Muscle layer of duodenum (tissue), 2 donors: ENCODE results near the gene PLXNB2.
A peak's percentile ranks its signal among the peaks of the same experiment; 100 is the strongest.

Experiments used
- H3K27ac ChIP-seq: one replicate; pipeline ENCODE4 v1.7.0; 2013; ENCODE audit warnings: mild to moderate bottlenecking, low read length
- H3K27me3 ChIP-seq: one replicate; pipeline ENCODE4 v1.7.0; 2013; ENCODE audit warnings: low read depth, mild to moderate bottlenecking, control low read depth, low read length
- H3K36me3 ChIP-seq, 2 donors: one replicate each; pipeline ENCODE4 v1.7.0; 2013; ENCODE audit warnings: low read length in 2 of 2, control low read depth in 1 of 2, mild to moderate bottlenecking in 1 of 2; ENCODE audit not compliant: insufficient read depth in 2 of 2, control insufficient read depth in 1 of 2
- H3K4me1 ChIP-seq, 2 donors: one replicate each; pipeline ENCODE4 v1.7.0; 2013; ENCODE audit warnings: low read length in 2 of 2, mild to moderate bottlenecking in 2 of 2, control low read depth in 1 of 2, moderate library complexity in 1 of 2; ENCODE audit not compliant: insufficient read depth in 2 of 2, control insufficient read depth in 1 of 2
- H3K4me3 ChIP-seq, 2 donors: one replicate each; pipeline ENCODE4 v1.7.0; 2013; ENCODE audit warnings: low read length in 2 of 2, low read depth in 1 of 2, mild to moderate bottlenecking in 1 of 2
- H3K9me3 ChIP-seq, 2 donors: one replicate each; pipeline ENCODE4 v1.7.0; 2013; ENCODE audit warnings: low read length in 2 of 2, control low read depth in 1 of 2, mild to moderate bottlenecking in 1 of 2; ENCODE audit not compliant: control insufficient read depth in 1 of 2
- donor health status: healthy.

Gene PLXNB2

DNA sequence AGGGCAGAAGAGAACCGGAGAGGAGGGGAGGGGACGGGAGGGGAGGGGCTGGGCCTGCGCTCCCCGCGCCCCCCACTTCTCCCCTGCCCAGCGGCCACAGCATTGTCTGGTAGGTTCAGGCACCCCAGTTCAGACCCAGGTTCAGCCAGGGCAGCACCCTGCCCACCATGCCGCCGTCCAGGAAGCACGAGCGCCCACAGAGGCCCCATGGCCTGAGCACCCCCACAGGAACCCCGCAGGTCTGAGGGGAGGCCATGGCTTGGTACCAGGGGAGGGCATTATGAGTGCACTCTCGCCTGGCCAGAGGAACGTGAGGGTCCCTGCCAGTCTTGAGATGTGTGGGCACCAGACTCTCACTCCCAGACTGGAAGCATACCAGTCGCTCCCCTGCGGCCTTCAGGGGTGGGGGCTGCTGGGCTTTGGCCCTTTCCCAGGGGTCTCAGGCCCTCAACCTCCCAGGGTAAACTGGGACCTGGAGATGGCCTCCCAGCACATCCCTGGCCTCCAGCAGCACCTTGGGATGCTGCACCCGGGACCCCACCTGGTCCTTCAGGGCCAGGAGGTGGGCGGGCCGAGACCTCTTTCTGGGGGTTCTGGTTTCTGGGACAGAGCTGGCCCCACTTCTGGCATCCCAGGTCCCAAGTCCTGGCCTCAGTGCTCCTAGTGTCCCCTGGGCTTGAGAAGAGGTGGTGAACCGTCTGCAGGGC, 597 bp upstream of the PLXNB2 start:
- peak overlapping the region in 1 of 2 donors; percentile 7 for H3K4me3 ChIP-seq
- H3K27me3 ChIP-seq = no peaks in the 10 kb centered on the region
- peaks cover 24 to 46% of the 10 kb centered on the region in 2 donors for H3K4me1 ChIP-seq
- H3K27ac ChIP-seq = peak overlapping the region; percentile 16
- no peaks in the 10 kb centered on the region for H3K9me3 ChIP-seq
- H3K36me3 ChIP-seq = no peaks in the 10 kb centered on the region

DNA sequence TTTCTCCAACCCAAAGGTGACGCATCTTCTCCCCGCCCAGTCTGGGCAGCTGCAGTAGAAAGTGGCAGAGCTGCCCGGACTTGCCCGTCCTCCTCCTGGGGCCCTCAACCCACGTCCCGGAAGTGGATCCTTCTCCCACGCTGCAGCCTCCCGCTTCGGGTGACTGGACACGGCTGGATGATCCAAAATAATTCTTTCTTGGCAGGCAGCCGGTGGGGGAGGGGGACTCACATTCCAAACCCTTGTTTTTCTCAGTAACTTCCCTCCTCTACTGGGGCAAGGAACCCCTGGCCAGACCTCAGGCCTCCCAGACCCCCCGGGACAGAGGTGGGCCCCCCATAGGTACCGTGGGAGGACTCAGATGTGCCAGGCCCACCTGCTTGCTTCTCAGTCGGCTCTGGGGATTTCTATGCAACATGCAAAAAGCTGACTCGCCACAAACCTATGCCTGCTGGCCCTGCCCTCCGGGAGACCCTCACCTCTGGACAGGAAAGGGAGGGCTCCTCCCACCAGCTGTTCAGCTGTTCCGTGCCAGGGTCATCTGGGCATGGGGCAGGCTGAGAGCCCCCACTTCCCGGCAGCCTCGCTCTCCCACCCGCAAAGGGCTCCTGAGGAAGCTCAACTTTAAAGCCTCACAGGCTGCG, 1.4 kb downstream of the PLXNB2 start:
- Histone ChIP-seq H3K27me3 (no peaks in the 10 kb centered on the region), H3K4me3 (peak overlapping the region; percentile 75 to 88), H3K27ac (peak overlapping the region; percentile 88), H3K36me3 (no peaks in the 10 kb centered on the region), H3K4me1 (peaks cover 30 to 66% of the 10 kb centered on the region in 2 donors), H3K9me3 (no peaks in the 10 kb centered on the region)

DNA sequence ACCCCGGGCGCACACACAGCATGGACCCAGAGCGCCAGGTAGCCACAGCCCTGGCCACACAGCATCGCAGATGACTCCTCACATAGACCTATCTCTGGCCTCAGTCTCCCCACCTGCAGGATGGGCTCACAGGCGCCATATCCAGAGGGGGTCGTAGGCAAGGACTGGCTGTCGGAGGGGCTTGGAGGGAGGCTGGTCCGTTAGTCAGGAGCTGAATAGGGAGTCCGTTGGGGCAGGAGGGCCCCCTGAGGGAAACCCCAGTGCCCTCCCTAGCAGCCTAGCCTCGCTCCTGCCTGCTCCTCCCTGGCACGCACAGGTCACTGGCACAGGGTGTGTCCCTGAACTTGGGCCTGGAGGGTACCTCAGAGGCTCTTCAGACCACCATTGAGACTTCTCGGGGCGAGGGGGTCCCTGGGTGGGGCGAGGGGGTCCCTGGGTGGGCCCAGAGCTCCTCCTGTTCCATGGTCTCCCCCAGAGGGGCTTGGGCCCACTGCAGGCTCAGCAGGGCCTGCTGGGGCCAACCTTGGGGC, 2.0 kb downstream of the PLXNB2 start:
- Histone ChIP-seq H3K4me3 (peak overlapping the region; percentile 75 to 88), H3K27ac (peak overlapping the region; percentile 88), H3K36me3 (no peaks in the 10 kb centered on the region), H3K9me3 (no peaks in the 10 kb centered on the region), H3K4me1 (peaks cover 33 to 72% of the 10 kb centered on the region in 2 donors), H3K27me3 (no peaks in the 10 kb centered on the region)

DNA sequence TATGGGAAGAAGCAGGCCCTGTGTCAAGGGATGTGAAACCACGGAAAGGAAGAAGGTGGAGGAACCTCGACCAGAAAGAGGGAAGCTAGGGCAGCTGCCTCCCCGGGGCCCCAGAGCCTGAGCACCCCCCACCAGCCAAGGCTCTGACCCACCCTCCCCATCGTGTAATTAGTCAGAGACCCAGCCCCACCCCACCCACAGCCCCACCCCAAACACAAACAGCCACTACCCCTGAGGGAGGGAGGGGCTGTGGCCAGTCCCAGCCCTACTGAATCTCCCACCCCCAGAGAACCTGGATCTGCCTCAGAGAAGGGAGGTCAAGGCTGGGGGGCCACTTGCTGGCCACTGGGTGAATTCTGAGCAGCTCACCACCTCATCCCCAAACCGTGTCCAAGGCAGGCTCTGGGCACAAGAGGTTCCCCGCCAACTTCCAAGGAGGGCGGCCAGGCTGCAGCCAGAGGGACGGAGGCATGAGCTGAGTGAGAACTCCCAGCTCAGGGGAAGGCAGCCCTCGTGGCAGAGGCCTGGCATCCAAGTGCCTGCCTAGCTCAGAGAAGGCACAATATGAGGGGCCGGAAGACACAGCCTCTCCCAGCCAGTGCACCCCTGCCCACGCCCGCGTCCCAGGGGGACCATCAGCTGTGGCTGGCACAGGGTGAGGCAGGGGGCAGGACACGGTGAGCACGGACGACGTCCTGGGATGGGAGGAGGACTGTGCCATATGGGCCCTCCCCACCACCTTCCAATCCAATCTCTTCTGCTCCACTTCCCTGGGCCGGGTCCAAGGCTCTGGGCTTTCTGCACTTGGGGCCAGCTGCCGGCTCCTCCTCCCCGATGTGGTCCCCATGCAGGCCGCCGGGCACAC, 2.7 kb downstream of the PLXNB2 start:
- Histone ChIP-seq H3K4me1 (peaks cover 33 to 79% of the 10 kb centered on the region in 2 donors), H3K36me3 (no peaks in the 10 kb centered on the region), H3K9me3 (no peaks in the 10 kb centered on the region), H3K27ac (peak overlapping the region; percentile 88), H3K27me3 (no peaks in the 10 kb centered on the region), H3K4me3 (peak overlapping the region; percentile 75 to 88)

DNA sequence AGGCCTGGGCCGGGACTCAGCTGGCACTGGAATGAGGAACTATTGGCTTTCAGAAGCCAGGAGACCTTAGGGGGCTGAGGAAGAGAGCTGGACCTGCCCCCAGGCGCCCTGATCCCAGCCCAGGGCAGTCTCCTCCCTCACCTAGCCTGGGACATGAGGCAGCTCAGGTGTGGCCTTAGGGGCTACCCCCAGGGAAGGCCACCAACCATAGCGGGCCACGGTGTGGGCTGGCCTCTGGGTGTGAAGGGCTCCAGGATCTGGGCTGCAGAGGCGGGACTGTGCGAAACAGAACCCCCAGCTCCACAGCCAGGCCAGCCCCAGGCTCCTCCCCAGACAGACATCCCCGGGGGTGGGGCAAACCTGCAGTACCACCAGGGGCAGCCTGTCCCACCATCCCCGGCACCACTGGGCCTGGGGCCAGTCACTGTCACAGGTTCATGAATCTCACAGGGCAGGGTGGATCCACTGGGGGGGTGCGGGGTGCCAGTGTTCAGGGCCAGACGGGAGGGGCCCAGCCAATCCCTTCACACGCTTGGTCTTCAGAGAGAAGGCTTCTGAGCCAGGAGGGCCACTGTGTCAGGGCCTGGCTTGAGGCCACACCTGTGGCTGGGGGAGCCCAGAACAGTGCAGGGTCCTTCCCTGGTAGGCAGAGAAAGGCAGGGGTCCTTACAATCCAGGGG, 3.5 kb downstream of the PLXNB2 start:
- Histone ChIP-seq H3K27ac (peak overlapping the region; percentile 62), H3K4me1 (peaks cover 33 to 77% of the 10 kb centered on the region in 2 donors), H3K4me3 (peak overlapping the region in 1 of 2 donors; percentile 11), H3K36me3 (no peaks in the 10 kb centered on the region), H3K9me3 (no peaks in the 10 kb centered on the region), H3K27me3 (no peaks in the 10 kb centered on the region)

DNA sequence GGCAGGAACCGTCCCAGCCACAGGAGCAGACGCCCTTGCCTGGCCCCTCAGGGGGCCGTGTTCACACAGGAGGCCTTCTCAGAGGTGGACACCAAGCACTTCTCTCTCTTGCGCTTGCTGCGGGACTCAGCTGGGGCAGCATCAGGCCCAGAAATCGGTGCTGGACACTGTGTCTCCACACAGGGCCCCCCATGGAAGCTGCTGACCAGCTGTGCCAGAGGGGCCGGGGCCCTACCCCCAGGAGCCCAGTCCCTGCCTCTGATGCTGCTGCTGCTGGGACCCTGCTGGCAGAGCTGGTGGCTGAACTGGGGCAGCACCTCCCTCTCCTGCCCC, 4.0 kb downstream of the PLXNB2 start:
- peak overlapping the region in 1 of 2 donors; percentile 16 for H3K4me3 ChIP-seq
- H3K27ac ChIP-seq = peak overlapping the region; percentile 60
- H3K9me3 ChIP-seq = no peaks in the 10 kb centered on the region
- no peaks in the 10 kb centered on the region for H3K27me3 ChIP-seq
- H3K4me1 ChIP-seq = peaks cover 33 to 73% of the 10 kb centered on the region in 2 donors
- H3K36me3 ChIP-seq = no peaks in the 10 kb centered on the region

DNA sequence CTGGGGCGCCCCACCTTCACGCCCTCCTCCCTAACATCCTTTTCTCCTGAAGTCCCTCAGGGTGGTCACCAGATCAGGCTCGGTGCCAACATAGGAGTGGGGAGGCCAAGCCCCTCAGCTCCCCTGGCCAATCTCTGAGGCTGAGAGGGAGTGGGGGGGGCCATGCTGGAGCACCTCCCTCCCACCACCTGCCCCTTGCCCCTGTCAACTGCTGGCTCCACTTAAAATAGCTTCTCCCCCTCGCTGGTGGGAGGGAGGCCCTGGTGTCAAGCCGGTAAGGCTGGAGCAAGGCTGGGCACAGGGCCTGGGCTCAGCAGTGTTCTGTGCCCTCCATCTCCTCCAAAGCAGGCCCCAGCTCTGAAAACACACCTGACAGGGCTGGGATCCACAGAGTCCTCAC, 4.9 kb downstream of the PLXNB2 start:
- no peaks in the 10 kb centered on the region for H3K9me3 ChIP-seq
- no peaks in the 10 kb centered on the region for H3K27me3 ChIP-seq
- H3K27ac ChIP-seq = peak overlapping the region; percentile 39
- no peaks in the 10 kb centered on the region for H3K36me3 ChIP-seq
- peaks cover 30 to 74% of the 10 kb centered on the region in 2 donors for H3K4me1 ChIP-seq
- H3K4me3 ChIP-seq = no peak overlapping the region

DNA sequence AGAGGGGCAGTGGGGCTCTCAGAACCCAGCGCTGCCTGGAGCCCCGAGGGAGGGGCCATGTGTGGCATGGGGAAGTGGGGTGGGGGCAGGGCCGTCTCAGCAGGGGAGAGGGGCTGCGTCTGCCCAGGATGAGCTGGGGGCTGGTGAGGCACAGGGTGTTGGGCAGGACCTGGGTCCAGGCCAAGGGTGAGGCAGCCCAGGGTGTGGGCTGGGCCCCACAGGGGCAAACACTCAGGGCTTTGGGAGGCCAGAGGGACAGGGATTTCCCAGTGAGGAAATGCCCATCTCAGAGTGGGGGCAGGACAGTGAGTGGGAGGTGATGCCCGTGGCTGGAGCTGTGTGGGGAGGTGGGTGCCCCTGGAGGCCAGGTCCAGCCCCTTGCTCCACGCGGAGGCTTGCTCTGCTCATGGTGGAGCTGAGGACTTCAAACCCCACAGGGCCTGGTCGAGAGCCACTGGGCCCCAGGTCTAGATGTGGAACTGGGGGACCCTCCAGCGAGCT, 5.4 kb downstream of the PLXNB2 start:
- Histone ChIP-seq H3K27me3 (no peaks in the 10 kb centered on the region), H3K9me3 (no peaks in the 10 kb centered on the region), H3K27ac (peak overlapping the region; percentile 39), H3K4me1 (peaks cover 34 to 79% of the 10 kb centered on the region in 2 donors), H3K4me3 (no peak overlapping the region), H3K36me3 (no peaks in the 10 kb centered on the region)

DNA sequence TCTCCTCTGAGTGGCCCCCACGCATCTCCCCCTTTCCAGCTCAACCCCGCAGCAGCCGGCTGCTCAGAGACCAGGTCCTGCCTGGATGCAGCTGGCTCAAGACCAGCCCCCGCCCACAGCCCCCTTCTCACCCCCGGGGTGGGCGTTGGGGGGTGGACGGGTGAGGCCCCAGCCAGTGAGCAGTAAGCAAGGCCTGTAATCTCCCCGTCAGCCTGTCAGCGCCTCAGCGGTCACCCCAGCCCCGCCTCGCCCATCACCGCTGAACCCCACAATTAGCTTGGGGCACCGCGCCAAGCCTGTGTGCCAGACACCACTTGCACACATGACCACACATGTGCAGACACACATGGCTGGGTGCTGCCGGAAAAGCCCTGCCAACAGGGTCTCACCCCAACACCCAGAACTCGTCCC, 5.9 kb downstream of the PLXNB2 start:
- H3K4me3 ChIP-seq = no peak overlapping the region
- H3K4me1 ChIP-seq = peaks cover 34 to 84% of the 10 kb centered on the region in 2 donors
- H3K27ac ChIP-seq = peak overlapping the region; percentile 39
- H3K36me3 ChIP-seq = no peaks in the 10 kb centered on the region
- H3K9me3 ChIP-seq = no peaks in the 10 kb centered on the region
- H3K27me3 ChIP-seq = no peaks in the 10 kb centered on the region

DNA sequence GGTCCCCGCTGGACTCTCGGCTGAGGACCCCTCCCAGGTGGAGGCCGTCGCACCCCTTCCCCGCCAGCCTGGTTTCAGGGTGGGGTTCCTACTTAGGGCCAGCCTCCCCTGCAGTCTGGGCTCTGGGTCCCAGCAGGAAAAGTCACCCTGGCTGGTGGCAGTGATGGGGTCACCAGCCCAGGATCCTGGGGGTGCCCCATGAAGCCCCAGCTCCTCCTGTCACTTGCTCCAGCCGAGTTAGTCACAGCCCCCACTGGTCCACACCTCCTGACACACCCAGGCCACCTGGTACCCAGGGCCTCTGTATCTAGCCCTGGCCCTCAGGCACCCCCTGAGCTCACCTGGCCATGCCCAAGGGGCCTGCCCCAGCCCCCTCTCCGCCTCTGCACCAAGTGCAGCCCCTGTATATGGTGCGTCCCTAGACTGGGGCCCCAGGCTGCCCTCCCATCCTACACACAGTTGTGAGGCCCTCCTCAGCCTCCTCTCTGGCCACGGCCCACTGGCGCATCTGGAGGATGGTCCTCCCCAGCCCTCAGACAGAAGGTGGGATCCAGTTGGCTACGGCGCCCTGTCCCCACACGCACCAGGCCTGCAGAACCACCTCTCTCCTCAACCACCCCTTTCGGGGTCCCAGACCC, 6.7 kb downstream of the PLXNB2 start:
- H3K4me3 ChIP-seq = peak overlapping the region in 1 of 2 donors; percentile 50
- H3K27ac ChIP-seq = no peak overlapping the region
- H3K27me3 ChIP-seq = no peaks in the 10 kb centered on the region
- no peaks in the 10 kb centered on the region for H3K9me3 ChIP-seq
- peaks cover 34 to 85% of the 10 kb centered on the region in 2 donors for H3K4me1 ChIP-seq
- H3K36me3 ChIP-seq = no peaks in the 10 kb centered on the region
